ENCODE results near the gene GJC2. TPM values are rescaled to one million over a fixed set of nuclear protein-coding genes. Genes with fewer than 3 reads are reported as not detected.
"Not testable (repeated sequence)": the region's sequence is repeated elsewhere in the genome, so short reads cannot be mapped to it uniquely, and the experiment has no call there.

The GJC2 gene
- total RNA-seq, 1 donor = 0.84 TPM

DNA sequence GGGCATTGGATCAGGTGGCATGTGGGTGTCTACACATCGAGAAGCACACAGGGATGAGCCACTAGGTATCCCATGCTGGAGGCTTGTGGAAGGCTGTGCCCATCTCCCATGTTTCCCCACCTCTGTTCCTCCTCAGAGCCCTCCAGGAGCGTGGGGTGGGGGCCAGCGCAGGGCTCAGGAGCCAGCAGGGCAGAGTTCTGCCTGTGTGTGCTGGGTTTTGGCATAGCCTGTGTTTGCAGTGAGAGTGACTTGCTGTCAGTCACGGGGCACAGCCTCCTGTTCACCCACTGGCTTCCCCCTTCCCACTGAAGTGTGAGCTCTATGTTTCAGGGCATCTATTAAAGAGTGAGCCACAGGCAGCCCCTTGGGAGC is 26.3 kb downstream of the GJC2 start:
- Histone ChIP-seq H3K4me1 (ENCODE audit: insufficient read depth, low read length) (peaks cover 14% of the 10 kb centered on the region), H3K4me3 (ENCODE audit: low read length) (no peak overlapping the region), H3K9me3 (ENCODE audit: low read depth, low read length) (no peaks in the 10 kb centered on the region), H3K27me3 (ENCODE audit: insufficient read depth, low read length) (no peaks in the 10 kb centered on the region)

DNA sequence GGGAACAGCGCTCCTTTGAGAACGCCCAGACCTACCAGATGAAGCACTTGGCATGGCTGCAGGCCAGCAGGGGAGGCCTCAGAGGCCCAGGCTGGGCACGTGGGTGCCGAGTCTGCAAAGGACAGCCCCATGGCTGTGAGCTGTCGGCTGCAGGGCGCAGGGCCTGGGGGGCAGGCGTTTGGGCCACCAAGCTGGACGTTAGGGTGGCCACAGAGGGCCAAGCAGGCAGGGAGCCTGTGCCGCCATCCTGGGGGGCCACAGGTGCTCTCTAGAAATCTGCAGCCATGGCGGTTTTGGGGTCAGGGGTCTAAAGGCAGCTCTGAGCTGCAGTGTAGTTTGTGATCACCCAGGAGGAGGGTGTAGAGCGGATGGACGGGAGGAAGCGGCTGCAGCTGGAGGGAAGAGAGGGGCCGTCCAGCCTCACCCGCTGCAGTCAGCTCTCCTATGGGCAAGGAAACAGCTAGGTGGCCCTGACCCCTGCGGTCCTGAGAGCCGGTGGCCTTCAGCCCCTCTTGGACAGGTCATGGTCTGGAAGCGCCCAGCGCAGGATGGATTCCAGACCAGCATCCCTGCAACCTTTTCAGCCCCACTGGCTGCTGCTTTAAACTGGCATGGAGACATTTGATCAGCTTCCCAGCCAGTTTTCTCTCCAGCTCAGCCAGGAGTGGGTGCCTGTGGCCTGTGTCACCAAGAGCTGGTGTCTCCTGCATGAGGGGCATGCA is 26.9 kb downstream of the GJC2 start:
- Histone ChIP-seq H3K4me3 (ENCODE audit: low read length) (no peak overlapping the region), H3K4me1 (ENCODE audit: insufficient read depth, low read length) (peaks cover 14% of the 10 kb centered on the region), H3K9me3 (ENCODE audit: low read depth, low read length) (no peaks in the 10 kb centered on the region), H3K27me3 (ENCODE audit: insufficient read depth, low read length) (no peaks in the 10 kb centered on the region)

DNA sequence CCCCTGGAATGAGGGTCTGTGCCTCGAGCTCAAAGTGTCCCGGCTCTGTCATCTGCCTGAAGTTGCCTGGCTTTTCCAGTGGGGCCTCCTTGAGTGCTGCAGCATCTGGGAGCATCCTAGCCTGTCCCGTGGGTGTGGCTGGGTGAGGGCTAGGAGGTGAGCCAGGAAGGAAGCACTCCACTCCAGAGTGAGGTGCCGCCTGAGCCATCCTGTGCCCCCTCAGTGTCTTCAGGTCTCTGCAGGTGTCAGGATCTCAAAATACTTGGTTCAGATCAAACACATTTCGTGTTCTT is 27.4 kb downstream of the GJC2 start:
- Histone ChIP-seq H3K4me3 (ENCODE audit: low read length) (no peak overlapping the region), H3K9me3 (ENCODE audit: low read depth, low read length) (no peaks in the 10 kb centered on the region), H3K27me3 (ENCODE audit: insufficient read depth, low read length) (no peaks in the 10 kb centered on the region), H3K4me1 (ENCODE audit: insufficient read depth, low read length) (peaks cover 14% of the 10 kb centered on the region)

DNA sequence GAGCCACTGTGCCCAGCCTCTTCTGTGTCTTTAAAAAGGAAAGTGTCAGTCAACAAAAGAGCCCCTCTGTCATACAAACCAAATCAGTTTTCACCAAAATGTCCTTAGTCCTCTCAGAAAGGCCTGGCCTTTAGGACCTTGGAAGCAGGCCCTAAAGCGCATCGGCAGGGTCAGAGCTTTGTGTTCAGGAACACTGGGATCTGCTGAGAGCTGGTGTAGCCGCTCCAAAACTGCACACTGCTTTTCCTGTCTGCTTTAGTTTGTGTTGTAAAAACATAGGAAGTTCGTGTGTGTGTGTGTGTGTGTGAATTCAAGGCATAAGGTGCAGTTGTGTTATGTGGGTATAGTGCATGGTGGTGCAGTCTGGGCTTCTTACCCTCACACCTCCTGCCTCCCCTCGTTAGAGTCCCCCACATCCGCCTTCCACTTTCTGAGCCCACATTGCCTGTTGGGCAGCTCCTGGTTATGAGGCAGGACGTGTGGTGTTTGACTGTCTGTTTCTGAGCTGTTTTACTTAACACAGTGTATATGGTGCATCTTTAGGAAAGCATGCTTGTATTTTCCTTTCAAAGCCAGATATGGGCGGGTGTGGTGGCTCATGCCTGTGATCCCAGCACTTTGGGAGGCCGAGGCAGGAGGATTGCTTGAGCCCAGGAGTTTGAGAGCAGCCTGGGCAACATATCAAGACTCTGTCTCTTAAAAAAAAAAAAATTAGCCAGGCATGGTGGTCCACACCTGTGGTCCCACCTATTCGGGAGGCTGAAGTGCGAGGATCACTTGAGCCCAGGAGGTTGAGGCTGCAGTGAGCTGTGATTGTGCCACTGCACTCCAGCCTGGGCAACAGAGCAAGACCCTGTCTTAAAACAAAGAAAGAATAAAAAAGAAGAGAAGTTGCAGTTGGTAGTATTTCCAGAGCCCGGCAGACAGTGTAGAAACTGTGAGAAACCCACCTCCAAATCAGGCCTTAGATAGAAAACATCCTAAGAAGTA is 28.3 kb downstream of the GJC2 start:
- peaks cover 14% of the 10 kb centered on the region for H3K4me1 ChIP-seq (ENCODE audit: insufficient read depth, low read length)
- H3K27me3 ChIP-seq (ENCODE audit: insufficient read depth, low read length) = no peaks in the 10 kb centered on the region
- H3K4me3 ChIP-seq (ENCODE audit: low read length) = no peak overlapping the region
- H3K9me3 ChIP-seq (ENCODE audit: low read depth, low read length) = no peaks in the 10 kb centered on the region

DNA sequence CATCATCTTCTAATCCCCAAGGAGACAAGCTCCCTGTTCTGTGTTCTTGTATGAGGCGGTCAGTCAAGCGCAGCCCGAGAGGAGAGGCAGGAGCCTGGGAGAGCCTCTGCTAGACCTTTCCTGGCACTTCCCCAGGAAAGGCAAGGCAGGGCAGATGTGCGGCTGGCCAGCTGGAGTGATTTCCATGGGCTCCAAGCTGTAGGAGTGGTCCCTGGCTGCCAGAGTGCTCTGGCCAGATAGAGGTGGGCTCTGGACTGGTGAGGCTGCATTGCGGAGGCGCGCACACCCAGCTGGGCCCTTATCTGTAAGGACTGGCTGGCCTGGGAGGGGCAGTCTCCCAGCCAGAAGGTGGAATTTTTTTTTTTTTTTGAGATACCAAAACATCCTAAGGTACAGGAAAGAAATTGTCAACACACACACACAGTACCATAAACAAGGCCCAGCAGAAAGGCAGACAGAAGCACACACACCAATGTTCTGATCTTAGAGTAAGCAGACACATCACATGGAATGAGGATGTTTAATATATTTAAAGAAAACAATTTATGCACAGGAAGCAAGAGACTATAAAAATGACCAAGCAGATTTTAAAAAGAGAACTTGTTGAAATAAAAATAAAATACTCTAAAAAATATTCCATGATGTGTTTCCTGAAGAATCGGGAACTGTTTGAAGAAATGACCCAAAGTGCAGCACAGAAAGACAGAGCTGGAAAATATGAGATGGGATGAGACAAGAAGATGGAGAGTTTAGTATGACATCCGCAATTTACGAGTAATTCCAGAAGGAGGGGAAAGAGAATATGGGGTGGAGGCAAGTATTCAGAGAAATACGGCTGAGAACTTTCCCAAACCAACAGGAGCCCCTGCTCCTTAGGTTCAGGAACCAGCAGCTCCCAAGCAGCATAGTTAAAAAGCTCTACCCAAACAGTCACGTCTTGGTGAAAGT is 29.3 kb downstream of the GJC2 start:
- Histone ChIP-seq H3K4me1 (ENCODE audit: insufficient read depth, low read length) (peaks cover 14% of the 10 kb centered on the region), H3K4me3 (ENCODE audit: low read length) (no peak overlapping the region), H3K27me3 (ENCODE audit: insufficient read depth, low read length) (no peaks in the 10 kb centered on the region), H3K9me3 (ENCODE audit: low read depth, low read length) (no peaks in the 10 kb centered on the region)

DNA sequence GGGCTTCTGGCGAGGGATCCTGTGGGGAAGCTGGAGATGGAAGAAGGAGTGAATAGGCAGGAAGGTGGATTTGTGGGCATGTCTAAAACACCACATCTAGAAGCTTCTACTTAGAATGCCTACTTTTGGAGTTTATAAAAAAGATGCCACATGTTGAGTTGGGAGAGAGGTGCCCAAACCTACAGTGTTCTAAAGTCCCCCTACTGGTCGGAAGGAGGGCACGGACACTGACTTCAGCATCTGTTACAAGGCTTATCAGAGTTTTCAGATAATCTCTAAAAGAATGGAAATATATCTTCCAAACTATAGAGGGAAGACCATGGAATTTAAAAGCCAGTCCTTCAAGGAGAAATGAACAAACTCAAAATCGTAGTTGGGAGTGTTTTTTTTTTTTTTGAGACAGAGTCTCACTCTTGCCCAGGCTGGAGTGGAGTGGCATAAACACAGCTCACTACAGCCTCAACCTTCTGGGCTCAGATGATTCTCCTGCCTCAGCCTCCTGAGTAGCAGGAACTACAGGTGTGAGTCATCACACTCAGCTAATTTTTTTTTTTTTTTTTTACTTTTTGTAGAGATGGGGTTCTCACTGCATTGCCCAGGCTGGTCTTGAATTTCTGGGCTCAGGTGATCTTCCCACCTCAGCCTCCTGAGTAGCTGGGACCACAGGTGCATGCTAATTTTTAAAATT is 30.7 kb downstream of the GJC2 start:
- no peaks in the 10 kb centered on the region for H3K9me3 ChIP-seq (ENCODE audit: low read depth, low read length)
- H3K27me3 ChIP-seq (ENCODE audit: insufficient read depth, low read length) = no peaks in the 10 kb centered on the region
- H3K4me3 ChIP-seq (ENCODE audit: low read length) = no peak overlapping the region
- peaks cover 14% of the 10 kb centered on the region for H3K4me1 ChIP-seq (ENCODE audit: insufficient read depth, low read length)

DNA sequence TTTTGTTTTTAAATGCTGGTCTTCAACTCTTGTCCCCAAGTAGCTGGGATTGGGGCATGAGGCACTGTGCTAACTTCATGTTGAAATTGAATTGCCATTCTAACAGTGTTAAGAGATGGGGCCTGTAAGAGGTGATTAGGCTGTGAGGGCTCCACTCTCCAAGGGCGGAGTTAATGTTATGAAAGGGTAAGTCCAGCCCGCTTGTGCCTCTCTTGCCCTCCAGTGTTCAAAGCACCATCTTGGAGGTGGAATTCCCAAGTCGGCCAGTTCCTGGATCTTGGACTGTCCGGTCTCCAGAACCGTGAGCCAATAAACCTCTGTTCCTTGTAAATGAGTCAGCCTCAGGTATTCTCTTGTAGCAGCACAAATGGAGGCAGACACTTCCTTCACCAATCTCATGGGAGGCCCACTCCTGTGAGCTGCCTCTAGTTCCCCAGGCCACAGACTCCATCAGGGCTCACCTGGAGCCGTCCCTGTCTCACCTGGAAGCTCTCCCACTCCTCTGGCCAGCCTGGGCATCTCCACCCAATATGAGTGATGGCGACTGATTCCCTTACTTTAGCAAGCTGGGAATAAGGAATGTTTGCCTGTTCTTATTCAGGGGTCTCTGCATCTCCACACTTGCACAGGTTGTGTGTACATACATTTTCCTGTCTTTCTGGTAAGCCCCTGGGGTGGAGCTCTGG is 31.4 kb downstream of the GJC2 start:
- H3K4me1 ChIP-seq (ENCODE audit: insufficient read depth, low read length) = peaks cover 14% of the 10 kb centered on the region
- no peaks in the 10 kb centered on the region for H3K9me3 ChIP-seq (ENCODE audit: low read depth, low read length)
- H3K27me3 ChIP-seq (ENCODE audit: insufficient read depth, low read length) = no peaks in the 10 kb centered on the region
- no peak overlapping the region for H3K4me3 ChIP-seq (ENCODE audit: low read length)

DNA sequence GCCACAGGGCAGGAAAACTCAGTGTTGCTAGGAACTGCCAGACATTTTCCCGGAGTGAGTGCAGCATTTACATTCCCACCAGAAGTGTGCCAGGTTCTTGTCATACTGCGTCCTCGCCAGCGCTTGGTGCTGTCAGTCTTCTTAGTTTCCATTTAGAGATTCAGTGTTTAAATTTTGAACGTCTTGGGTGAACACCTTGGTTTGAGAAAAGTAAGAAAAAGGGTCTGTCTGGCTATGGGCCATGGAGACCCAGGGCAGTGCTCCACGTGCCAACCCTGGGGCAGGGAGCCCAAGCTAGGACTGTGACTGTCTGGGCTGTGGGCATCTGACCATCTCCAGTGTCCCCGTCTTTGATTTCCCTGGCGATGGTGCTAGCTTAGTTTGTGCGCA is 31.9 kb downstream of the GJC2 start:
- H3K4me1 ChIP-seq (ENCODE audit: insufficient read depth, low read length) = peaks cover 14% of the 10 kb centered on the region
- no peak overlapping the region for H3K4me3 ChIP-seq (ENCODE audit: low read length)
- H3K27me3 ChIP-seq (ENCODE audit: insufficient read depth, low read length) = no peaks in the 10 kb centered on the region
- no peaks in the 10 kb centered on the region for H3K9me3 ChIP-seq (ENCODE audit: low read depth, low read length)

DNA sequence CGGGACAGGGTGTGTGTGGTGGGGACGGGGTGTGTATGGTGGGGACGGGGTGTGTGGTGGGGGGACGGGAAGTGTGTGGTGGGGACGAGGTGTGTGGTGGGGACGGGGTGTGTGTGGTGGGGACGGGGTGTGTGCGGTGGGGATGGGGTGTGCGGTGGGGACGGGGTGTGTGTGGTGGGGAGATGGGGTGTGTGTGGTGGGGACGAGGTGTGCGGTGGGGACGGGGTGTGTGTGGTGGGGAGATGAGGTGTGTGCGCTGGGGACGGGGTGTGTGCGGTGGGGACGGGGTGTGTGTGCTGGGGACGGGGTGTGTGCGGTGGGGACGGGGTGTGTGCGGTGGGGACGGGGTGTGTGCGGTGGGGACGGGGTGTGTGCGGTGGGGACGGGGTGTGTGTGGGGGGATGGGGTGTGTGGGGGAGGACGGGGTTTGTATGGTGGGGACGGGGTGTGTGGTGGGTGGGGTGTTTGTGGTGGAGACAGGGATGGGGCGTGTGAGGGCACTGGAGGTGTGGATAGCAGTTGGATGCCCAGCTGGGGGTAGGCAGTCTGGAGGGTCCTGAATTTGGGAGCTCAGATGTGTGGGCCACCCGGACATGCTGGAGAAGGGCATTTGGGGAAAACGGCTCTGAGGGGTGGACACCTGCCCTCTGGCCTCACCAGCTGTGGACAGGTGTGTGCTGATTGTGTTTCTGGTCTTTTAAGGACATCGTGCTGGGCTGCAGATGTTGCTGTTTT is 32.7 kb downstream of the GJC2 start:
- no peaks in the 10 kb centered on the region for H3K9me3 ChIP-seq (ENCODE audit: low read depth, low read length)
- H3K4me3 ChIP-seq (ENCODE audit: low read length) = no peak overlapping the region
- H3K27me3 ChIP-seq (ENCODE audit: insufficient read depth, low read length) = no peaks in the 10 kb centered on the region
- peaks cover 14% of the 10 kb centered on the region for H3K4me1 ChIP-seq (ENCODE audit: insufficient read depth, low read length)

DNA sequence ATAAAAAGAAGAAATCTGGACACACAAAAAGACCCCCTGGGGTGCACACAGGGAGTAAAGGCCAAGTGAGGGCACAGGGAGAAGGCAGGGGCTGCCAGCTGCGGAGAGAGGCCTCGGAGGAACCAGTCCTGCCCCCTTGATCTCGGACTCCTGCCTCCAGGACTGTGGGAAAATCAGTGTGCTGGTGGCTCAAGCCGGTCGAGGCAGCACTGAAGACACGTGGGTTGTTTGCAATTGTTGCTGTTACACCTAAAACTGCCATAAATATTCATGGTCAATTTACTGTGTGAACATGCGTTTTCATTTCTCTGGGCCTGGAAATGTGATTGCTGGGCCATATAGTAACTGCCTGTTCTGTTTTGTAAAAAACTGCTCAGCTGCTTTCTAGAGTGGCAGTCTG is 34.4 kb downstream of the GJC2 start:
- H3K9me3 ChIP-seq (ENCODE audit: low read depth, low read length) = no peaks in the 10 kb centered on the region
- no peaks in the 10 kb centered on the region for H3K27me3 ChIP-seq (ENCODE audit: insufficient read depth, low read length)
- peaks cover 5% of the 10 kb centered on the region for H3K4me1 ChIP-seq (ENCODE audit: insufficient read depth, low read length)

DNA sequence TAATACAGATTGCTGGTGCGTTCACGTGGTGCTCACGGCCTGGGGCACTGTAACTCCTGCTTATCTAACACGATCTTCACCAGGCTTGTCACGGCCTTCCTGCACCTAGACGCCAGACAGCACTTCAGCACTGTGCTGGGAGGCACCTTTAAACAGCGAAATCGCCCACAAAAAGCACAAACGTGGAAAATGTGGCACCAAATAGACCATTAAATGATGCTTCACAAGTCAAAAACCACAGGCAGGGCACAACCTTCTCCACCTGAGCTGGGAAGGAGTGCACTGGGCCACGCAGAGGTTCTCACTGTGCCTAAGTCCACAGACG is 35.9 kb downstream of the GJC2 start:
- H3K4me3 ChIP-seq (ENCODE audit: low read length) = no peak overlapping the region
- H3K27me3 ChIP-seq (ENCODE audit: insufficient read depth, low read length) = no peaks in the 10 kb centered on the region
- H3K9me3 ChIP-seq (ENCODE audit: low read depth, low read length) = no peaks in the 10 kb centered on the region
- no peaks in the 10 kb centered on the region for H3K4me1 ChIP-seq (ENCODE audit: insufficient read depth, low read length)

More for the DNA sequence above, 34.4 kb downstream of the GJC2 start:
- no peak overlapping the region for H3K4me3 ChIP-seq (ENCODE audit: low read length)

DNA sequence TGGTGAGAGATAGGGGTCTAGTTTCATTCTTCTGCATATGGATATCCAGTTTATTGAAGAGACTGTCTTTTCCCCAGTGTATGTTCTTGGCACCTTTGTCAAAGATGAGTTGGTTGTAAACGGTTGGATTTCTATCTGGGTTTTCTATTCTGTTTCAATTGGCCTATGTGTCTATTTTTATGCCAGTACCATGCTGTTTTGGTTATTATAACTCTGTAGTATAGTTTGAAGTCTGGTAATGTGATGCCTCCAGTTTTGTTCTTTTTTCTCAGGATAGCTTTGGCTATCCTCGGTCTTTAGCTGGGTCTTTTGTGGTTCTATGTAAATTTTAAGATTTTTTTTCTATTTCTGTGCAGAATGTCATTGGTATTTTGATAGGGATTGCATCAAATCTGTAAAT is 38.5 kb downstream of the GJC2 start:
- not testable (repeated sequence) for H3K4me1 ChIP-seq (ENCODE audit: insufficient read depth, low read length); H3K9me3 ChIP-seq (ENCODE audit: low read depth, low read length); H3K4me3 ChIP-seq (ENCODE audit: low read length); H3K27me3 ChIP-seq (ENCODE audit: insufficient read depth, low read length)

DNA sequence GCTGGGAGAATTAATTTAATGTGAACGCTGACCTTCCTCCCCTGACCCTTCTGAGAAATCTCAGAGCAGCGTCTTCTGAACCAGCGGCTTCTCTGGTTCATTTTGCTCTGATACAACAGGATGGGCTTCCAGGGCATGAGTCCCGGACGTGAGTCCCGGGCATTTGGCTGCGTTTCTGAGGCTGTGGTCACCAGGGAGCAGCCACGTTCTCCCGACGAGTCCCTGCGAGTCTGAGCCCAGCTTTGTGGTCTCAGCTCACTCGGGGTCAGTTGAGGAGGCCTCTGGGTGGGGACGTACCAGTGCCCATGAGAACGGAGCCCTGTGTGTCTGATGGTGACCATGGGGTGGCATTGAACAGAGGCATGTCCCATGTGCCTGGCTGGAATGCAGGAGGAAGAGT is 40.5 kb downstream of the GJC2 start:
- H3K9me3 ChIP-seq (ENCODE audit: low read depth, low read length) = no peaks in the 10 kb centered on the region
- H3K27me3 ChIP-seq (ENCODE audit: insufficient read depth, low read length) = no peaks in the 10 kb centered on the region
- H3K4me1 ChIP-seq (ENCODE audit: insufficient read depth, low read length) = no peaks in the 10 kb centered on the region
- H3K4me3 ChIP-seq (ENCODE audit: low read length) = no peak overlapping the region

DNA sequence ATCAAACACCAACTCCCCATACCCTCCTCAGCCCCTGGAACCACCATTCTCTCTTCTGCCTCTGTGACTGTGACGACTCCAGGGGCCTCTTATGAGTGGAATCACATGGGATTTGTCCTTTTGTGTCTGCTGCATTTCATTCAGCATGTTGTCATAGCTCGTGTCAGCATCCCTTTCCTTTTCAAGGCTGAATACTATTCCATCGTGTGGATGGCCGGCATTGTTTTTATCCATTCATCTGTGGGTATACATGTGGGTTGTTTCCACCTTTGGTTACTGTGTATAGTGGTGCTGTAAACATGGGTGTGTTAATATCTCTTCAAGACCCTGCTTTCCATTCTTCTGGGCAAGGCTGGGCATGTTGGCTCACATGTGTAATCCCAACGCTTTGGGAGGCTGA is 41.0 kb downstream of the GJC2 start:
- Histone ChIP-seq H3K27me3 (ENCODE audit: insufficient read depth, low read length) (no peaks in the 10 kb centered on the region), H3K4me1 (ENCODE audit: insufficient read depth, low read length) (no peaks in the 10 kb centered on the region), H3K9me3 (ENCODE audit: low read depth, low read length) (no peaks in the 10 kb centered on the region), H3K4me3 (ENCODE audit: low read length) (no peak overlapping the region)

Measured in mononuclear cell (primary cell).